ENCODE data around the gene MAPKAP1. TPM values are rescaled to one million over a fixed set of nuclear protein-coding genes. Genes with fewer than 3 reads are reported as not detected.

MAPKAP1 gene
- total and polyA plus RNA-seq, 2 experiments from 2014 or later = 66.7 to 85.6 TPM

DNA sequence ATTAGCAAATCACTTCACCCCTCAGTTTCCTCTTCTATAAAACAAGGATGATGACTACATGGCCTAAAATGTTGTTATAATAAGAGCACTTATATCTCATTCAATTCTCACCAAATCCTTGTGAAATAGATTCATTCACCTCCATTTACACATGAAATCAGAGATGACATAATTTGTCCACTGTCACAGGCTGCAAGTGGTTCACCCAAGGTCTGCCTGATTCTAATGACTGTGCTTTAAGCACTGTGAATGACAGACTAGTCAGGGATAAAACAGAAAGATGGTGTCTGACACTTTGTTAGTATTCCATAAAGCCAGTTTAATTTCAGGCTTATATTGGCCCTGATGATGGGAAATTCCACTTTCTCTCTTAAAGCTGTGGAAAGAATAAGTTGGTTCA is 209.5 kb downstream of the MAPKAP1 start:
- H3K9me3 ChIP-seq (ENCODE audit: low read depth) = no peaks in the 10 kb centered on the region
- H3K4me3 ChIP-seq = no peak overlapping the region
- no peaks in the 10 kb centered on the region for H3K27me3 ChIP-seq
- no peak overlapping the region for H3K27ac ChIP-seq
- H3K36me3 ChIP-seq = no peaks in the 10 kb centered on the region
- DNase-seq (ENCODE audit: low read depth in 1 of 2, low spot score in 1 of 2) = no peak
- H3K4me1 ChIP-seq (ENCODE audit: low read depth) = peaks cover 11% of the 10 kb centered on the region
- TF ChIP-seq CTCF (IDR thresholded peaks at IDR 0.05; ENCODE audit: low read depth, low read length) = no peak

- no peak overlapping the region for H3K4me3 ChIP-seq
- H3K27ac ChIP-seq = no peak overlapping the region
- H3K9me3 ChIP-seq (ENCODE audit: low read depth) = no peaks in the 10 kb centered on the region
- no peak for TF ChIP-seq CTCF (IDR thresholded peaks at IDR 0.05; ENCODE audit: low read depth, low read length)
- no peak for DNase-seq (ENCODE audit: low read depth in 1 of 2, low spot score in 1 of 2)
- no peaks in the 10 kb centered on the region for H3K27me3 ChIP-seq
- peaks cover 11% of the 10 kb centered on the region for H3K4me1 ChIP-seq (ENCODE audit: low read depth)
- no peaks in the 10 kb centered on the region for H3K36me3 ChIP-seq
Measured at GRCh38 chr9:125496313-125496834, 210.6 kb downstream of the MAPKAP1 start.

DNA sequence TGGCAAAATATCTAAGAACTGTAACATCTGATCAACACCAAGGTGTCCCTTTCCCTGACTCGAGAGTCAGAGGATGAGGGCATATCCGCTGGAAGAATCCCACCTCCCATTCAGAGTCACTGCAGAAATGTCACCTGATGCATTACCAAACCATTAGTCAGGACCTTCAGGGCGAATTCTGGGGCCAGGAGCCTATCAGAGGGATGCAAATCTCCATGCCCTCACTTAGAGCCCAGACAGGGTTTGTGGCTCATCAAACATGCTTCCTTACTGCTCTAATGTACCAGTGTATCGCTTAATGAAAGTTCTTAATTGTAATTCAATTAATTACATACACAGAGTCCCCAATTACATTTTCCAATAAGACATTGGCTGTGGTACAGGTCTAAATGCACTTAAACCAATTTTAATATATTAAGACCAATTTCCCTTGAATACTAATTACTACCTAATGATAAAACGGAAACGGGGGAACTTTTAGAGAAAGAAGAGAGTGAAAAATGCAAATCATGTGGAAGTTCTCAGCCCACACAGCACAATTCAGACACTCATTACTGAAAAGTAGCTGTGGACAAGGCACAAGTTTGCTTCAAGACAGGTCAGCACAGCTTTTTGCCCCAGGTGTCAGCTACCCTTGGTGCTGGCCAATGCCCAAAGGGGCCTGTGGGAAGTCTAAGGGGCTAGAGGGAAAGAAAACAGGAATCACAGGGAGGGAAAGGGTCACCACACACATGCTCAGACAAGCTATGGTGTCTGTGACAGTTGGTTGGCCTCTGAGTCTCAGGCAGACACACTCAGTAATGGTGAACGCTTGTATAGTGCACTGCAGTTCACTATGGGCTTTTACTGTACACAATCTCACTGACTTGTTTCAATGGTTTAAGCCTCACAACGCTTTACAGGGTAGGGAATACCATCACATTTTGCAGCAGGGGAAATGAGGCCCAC is 211.6 kb downstream of the MAPKAP1 start:
- peaks cover 11% of the 10 kb centered on the region for H3K4me1 ChIP-seq (ENCODE audit: low read depth)
- DNase-seq (ENCODE audit: low read depth in 1 of 2, low spot score in 1 of 2) = no peak

DNA sequence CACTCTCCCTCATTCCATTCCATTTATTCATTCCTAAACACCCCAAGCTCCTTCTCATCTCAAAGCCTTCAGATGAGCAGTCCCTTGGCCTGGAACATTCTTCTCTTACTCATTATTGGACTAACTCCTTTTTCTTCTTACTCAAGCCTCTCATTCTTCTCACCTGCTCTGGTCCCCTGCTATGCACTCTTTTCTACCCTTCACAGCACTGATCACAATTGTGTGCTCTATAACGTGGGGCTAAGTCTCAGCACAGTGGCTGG is 212.4 kb downstream of the MAPKAP1 start:
- no peaks in the 10 kb centered on the region for H3K36me3 ChIP-seq
- no peaks in the 10 kb centered on the region for H3K9me3 ChIP-seq (ENCODE audit: low read depth)
- no peak for TF ChIP-seq CTCF (IDR thresholded peaks at IDR 0.05; ENCODE audit: low read depth, low read length)
- H3K4me3 ChIP-seq = no peak overlapping the region
- no peak overlapping the region for H3K27ac ChIP-seq
- H3K4me1 ChIP-seq (ENCODE audit: low read depth) = peaks cover 11% of the 10 kb centered on the region
- DNase-seq (ENCODE audit: low read depth in 1 of 2, low spot score in 1 of 2) = no peak
- H3K27me3 ChIP-seq = no peaks in the 10 kb centered on the region

More for the DNA sequence above, 211.6 kb downstream of the MAPKAP1 start:
- no peak overlapping the region for H3K4me3 ChIP-seq
- TF ChIP-seq CTCF (IDR thresholded peaks at IDR 0.05; ENCODE audit: low read depth, low read length) = no peak
- H3K9me3 ChIP-seq (ENCODE audit: low read depth) = no peaks in the 10 kb centered on the region
- H3K27ac ChIP-seq = no peak overlapping the region
- H3K27me3 ChIP-seq = no peaks in the 10 kb centered on the region
- no peaks in the 10 kb centered on the region for H3K36me3 ChIP-seq

DNA sequence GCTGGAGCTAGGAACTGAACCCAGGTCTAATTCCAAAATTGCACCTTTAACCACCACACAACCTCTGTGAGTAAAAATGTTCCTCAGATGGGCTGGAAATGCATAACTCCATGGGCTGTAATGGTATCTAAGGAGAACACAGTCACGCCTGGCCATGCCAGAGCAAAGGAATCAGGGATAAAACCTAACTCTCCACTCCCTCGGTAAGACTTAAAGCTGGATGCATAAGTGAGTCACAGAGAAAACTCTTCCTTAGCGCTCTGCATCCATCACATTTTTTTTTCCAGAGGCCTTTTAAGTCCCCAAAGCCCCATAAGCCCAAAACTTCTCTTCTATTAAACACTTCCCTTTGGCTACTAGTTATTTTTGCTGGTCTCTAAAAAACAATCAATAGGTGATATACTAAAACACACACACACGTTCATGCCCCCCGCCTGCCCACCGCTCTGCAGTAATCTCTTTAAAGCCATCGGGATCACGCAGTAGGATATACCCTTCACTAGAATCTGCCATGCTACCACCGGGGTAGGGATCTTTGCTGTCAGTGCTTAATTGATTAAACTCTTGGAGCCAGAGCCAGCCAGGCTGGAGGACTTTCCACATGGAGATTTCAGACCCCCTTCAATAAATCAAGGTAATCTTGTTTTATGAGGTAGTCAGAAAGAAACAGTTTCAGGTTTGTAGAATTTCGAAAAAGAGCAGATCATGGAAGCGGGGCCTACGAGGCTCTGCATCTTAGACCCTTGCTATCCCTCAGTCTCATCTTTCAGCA is 212.9 kb downstream of the MAPKAP1 start:
- H3K9me3 ChIP-seq (ENCODE audit: low read depth) = no peaks in the 10 kb centered on the region
- no peaks in the 10 kb centered on the region for H3K27me3 ChIP-seq
- H3K4me3 ChIP-seq = no peak overlapping the region
- no peak for TF ChIP-seq CTCF (IDR thresholded peaks at IDR 0.05; ENCODE audit: low read depth, low read length)
- H3K4me1 ChIP-seq (ENCODE audit: low read depth) = peaks cover 11% of the 10 kb centered on the region
- H3K36me3 ChIP-seq = no peaks in the 10 kb centered on the region
- no peak for DNase-seq (ENCODE audit: low read depth in 1 of 2, low spot score in 1 of 2)
- no peak overlapping the region for H3K27ac ChIP-seq

Data from cardiac muscle cell (in vitro differentiated cells and primary cell).